GM18508 (cell line): Measurements from ENCODE around the gene CPEB1.
"Not testable (repeated sequence)": the region's sequence is repeated elsewhere in the genome, so short reads cannot be mapped to it uniquely, and the experiment has no call there.

Experiments used
- ATAC-seq: cut with Tn5 transposase; IDR thresholded peaks from one replicate; pipeline ENCODE4 v1.9.1; 2021; ENCODE audit warnings: moderate number of reproducible peaks; ENCODE audit not compliant: insufficient read depth, unreplicated experiment

Gene CPEB1

GRCh38 chr15:82551646-82552247, 95.4 kb downstream of the CPEB1 start:
- no peak for ATAC-seq

DNA sequence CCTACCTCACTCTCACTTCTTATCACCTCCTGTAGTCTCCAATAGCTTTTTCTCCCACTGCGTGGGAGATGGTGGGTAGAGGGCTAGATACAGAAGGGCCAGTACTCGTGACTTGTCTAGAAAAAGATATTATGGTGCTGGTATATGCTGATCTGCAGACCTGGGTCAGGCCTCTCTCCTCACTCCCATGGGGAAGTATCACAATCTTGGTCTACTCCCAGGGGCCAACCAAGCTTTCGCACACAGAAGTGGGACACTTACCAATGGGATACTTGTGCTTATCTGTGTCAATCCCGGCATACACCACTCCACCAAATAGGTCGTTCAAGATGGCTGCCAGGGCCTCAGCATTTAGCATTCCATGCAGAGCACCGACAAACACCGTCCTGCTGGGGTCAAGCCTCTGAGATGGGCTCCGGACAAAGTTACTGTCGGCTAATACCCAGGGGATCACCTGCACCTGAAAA, 97.9 kb downstream of the CPEB1 start:
- no peak for ATAC-seq

DNA sequence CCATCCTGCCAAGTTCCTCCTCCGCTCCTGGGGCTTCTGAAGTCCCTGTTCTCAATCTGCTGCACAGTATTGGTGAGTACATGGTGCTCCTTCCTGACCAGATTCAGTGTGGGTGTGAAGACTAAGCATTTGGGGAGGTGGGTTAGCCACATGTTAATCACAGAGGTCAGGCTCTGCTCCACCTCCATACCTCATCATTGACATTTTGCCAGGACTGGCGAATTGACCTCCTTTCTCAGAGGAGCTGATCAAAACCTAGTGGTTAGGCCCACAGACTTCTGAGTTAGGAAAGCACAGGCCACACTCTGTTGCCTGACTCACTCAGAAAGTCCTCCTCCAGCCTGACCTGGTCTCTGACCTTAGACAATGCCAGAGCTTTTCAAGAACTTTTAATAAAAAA, 98.5 kb downstream of the CPEB1 start:
- ATAC-seq: no peak

GRCh38 chr15:82545478-82545877, 101.7 kb downstream of the CPEB1 start:
- ATAC-seq: no peak

DNA sequence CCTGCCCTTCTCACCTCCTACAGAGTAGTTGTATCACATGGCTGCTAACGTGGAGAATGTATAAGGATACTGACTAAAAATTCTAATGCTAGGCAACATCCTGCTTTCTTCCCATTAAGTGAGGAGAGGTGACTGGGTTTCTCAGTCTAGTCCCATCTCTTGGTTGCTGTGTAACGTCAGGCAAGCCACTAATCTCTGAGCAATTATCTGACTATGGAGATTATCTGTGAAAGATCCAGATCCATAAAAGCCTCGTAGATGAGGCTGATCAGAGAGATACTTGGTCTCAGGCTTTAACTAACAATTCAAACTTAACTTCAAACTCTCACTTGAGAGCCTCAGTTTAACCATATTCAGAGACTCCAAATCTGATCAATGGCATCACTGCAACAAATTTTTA, 102.2 kb downstream of the CPEB1 start:
- ATAC-seq: no peak

DNA sequence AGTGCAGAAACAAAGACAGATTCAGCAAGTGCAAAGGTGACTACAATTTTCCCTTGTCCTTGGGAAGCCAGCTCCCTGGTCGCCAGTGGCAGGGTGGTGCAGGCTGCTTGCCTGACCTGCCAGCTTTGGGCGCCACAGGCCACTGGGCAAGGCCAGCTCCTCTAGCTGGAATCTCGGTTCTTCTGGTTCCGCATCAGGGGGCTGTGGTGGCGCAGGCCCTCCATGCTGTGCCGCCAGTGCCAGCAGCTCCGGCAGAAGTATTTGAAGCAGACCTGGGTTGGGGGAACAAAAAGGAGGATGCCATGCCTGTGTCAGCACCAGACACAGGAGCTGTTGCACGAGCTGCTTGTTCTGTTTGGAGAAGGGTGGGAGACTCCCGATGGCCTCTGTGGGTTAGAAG, 102.7 kb downstream of the CPEB1 start:
- ATAC-seq: no peak

DNA sequence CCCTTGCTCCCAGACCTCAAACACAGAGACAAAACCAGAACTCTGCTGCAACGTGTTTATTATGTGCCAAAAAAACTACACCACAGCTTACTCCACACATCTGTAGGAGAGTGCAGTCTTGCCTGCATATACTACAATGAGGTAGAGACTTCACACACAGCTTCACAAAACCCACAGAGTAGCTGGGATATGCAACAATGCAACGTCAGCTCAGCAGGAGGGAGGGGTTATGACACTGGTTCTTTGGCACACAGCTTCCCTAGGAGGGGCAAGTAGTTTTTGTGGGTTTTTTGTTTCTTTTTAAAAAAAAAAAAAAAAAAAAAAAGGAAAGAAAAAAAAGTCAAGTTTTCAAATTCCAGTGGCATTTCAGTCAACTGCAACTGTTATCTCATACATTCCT, 104.0 kb downstream of the CPEB1 start:
- no peak for ATAC-seq

- ATAC-seq: no peak
Observed at GRCh38 chr15:82540984-82541431, 106.2 kb downstream of the CPEB1 start.

GRCh38 chr15:82540055-82540983, 106.8 kb downstream of the CPEB1 start, which contains the start of gene RPS17:
RPS17 (minus strand) TSS chr15:82540457; CDS start chr15:82540428, 29 bp downstream.
- ATAC-seq: peak; percentile 70

GRCh38 chr15:82539691-82540054, 107.5 kb downstream of the CPEB1 start:
- no peak for ATAC-seq

DNA sequence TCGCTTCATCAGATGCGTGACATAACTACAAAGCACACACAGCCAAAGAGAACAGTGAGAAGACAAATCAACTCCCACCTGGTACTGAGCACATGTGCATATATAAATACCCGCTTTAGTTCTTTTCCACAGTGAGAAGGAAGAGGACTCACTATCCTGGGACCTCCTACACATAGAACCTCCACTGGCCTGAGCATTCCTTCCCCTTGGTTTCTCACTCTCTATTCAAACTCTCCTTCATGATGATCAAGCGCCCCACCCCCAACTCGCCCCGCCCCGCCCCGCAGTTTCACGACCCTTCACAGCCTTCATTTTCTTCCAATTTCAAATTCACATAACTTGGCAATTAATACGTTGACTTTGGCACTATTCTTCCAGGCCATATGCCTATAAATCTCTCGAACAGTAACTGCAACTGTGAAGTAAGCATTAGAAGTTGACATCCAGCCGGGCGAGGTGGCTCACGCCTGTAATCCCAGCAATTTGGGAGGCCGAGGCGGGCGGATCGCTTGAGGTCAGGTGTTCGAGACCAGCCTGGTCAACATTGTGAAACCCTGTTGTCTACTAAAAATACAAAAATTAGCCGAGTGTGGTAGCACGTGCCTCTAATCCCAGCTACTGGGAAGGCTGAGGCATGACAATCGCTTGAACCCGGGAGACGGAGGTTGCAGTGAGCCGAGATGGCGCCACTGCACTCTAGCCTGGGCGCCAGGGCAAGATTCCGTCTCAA, 108.0 kb downstream of the CPEB1 start:
- no peak for ATAC-seq

- no peak for ATAC-seq
Observed at GRCh38 chr15:82537351-82537908, 109.7 kb downstream of the CPEB1 start.

DNA sequence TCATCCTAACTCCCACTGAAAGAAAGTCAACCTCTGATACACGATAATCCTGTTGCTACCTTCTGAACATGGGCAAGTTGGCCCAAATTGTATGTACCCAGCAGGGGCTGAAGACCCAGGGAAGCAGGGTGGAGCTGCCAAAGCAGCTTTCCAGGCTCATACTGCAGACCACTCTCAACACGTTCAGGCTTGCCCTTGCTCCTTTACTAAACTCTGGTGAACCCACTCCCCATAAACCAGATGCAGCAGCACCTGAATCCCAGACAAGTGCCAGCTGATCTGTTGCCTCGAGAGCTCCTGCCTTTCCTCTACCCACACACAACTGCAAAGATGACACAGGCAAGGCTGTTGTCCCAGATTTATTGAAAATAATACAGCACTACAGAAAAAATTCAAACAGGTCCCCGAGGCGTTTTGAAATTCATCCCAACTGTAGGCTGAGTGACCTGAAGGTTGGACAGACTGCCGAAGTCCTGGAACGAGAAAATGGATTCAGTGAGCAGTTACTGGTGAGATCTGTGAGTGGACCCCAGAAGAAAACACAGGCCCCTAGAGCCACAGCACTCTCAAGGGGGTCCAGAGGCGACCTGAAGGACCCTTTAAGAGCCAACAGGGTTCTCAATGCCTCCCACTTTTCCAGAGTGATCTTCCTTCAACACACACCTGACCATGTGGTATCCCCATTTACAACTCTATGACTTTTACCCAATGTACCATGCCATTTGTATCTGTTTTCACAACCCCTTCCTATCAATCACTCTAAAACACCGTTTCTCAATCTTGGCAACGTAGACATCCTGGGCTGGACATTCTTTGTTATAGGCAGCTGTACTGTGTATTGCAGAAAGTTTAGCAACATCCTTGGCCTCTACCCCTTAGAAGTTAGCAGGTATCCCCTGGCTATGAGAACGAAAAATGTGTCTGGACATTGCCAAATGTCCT, 110.5 kb downstream of the CPEB1 start:
- ATAC-seq: no peak

GRCh38 chr15:82535566-82536408, 111.4 kb downstream of the CPEB1 start:
- ATAC-seq: no peak

- ATAC-seq: not testable (repeated sequence)
Observed at GRCh38 chr15:82535151-82535550, 112.0 kb downstream of the CPEB1 start.

DNA sequence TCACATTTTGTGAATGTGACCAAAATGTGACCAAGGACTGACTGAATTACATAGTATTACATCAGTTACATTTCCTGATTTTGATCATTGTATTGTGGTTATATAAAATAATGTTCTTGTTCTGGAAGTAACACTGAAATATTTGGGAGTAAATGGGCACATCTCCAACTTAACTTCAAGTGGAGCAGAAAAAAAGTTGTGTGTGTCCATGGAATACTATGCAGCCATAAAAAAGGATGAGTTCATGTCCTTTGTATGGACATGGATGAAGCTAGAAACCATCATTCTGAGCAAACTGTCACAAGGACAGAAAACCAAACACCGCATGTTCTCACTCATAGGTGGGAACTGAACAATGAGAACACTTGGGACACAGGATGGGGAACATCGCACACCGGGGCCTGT, 112.7 kb downstream of the CPEB1 start:
- not testable (repeated sequence) for ATAC-seq

DNA sequence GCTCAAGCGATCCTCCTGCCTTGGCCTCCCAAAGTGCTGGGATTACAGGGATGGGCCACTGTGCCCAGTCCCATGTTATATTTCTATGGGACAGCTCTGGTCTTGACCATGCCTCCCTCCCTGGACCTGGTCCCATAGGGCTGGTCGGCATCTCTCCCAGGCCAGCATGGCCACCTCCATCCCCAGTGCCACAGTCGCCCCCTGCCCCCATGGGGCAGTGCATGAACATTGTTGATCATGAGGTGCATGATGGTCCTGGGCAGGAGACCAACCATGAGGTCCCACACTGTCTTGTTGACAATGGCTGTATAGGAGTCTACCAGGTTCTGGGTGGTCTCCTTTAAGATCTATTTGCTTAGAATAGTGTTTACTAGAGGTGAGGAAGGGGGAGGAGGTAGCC, 113.4 kb downstream of the CPEB1 start:
- ATAC-seq: no peak

- no peak for ATAC-seq
Observed at GRCh38 chr15:82532991-82533481, 114.1 kb downstream of the CPEB1 start.
